DMS114 treated with DMSO at 0.1 percent for 48 hours (cell line): ENCODE measurements around the gene VAMP8.
"Not testable (repeated sequence)": the region's sequence is repeated elsewhere in the genome, so short reads cannot be mapped to it uniquely, and the experiment has no call there.

Experiments
- DNase-seq: peaks from one replicate; lab custom pipeline; 2025; ENCODE audit not compliant: unreplicated experiment; lab: John Stamatoyannopoulos, UW

VAMP8 gene

GRCh38 chr2:85547089-85547858 is 30.1 kb upstream of the VAMP8 start:
- no peak for DNase-seq

GRCh38 chr2:85547859-85548607 is 29.4 kb upstream of the VAMP8 start:
- DNase-seq, result no peak

- DNase-seq, result no peak
Measured at GRCh38 chr2:85548608-85548900, 28.8 kb upstream of the VAMP8 start.

- no peak for DNase-seq
Measured at GRCh38 chr2:85549095-85549494, 28.3 kb upstream of the VAMP8 start.

GRCh38 chr2:85549826-85550225 is 27.6 kb upstream of the VAMP8 start:
- no peak for DNase-seq

GRCh38 chr2:85550486-85550885 is 26.9 kb upstream of the VAMP8 start:
- DNase-seq, result no peak

- DNase-seq, result peak; percentile 58
Measured at GRCh38 chr2:85551698-85552678, 25.4 kb upstream of the VAMP8 start.

GRCh38 chr2:85553184-85553583 is 24.2 kb upstream of the VAMP8 start:
- no peak for DNase-seq

- no peak for DNase-seq
Measured at GRCh38 chr2:85554980-85555612, 22.3 kb upstream of the VAMP8 start.

- no peak for DNase-seq
Measured at GRCh38 chr2:85557130-85557529, 20.3 kb upstream of the VAMP8 start.

- no peak for DNase-seq
Measured at GRCh38 chr2:85558160-85558559, 19.2 kb upstream of the VAMP8 start.

- DNase-seq, result not testable (repeated sequence)
Measured at GRCh38 chr2:85560403-85560726, 17.0 kb upstream of the VAMP8 start.

GRCh38 chr2:85560812-85561279 is 16.5 kb upstream of the VAMP8 start:
- DNase-seq, result no peak

GRCh38 chr2:85561280-85562212 is 15.8 kb upstream of the VAMP8 start, which contains the start of gene GGCX:
Gene GGCX (minus strand): TSS chr2:85561493. CDS start chr2:85561428, 65 bp downstream.
- peak; percentile 92 for DNase-seq

GRCh38 chr2:85564144-85564563 is 13.2 kb upstream of the VAMP8 start:
- DNase-seq, result no peak

- DNase-seq, result no peak
Measured at GRCh38 chr2:85566265-85566664, 11.1 kb upstream of the VAMP8 start.

- no peak for DNase-seq
Measured at GRCh38 chr2:85575739-85576138, 1.6 kb upstream of the VAMP8 start.

GRCh38 chr2:85577063-85577385 is 362 bp upstream of the VAMP8 start:
- no peak for DNase-seq

GRCh38 chr2:85578243-85579180 is 1.1 kb downstream of the VAMP8 start:
- DNase-seq, result no peak
